HCT116 (cell line): ENCODE results near the gene GATAD2B. TPM values are rescaled to one million over a fixed set of nuclear protein-coding genes. Genes with fewer than 3 reads are reported as not detected.

Source experiments
- ATAC-seq: fragments of 200-7000 bp; cut with Tn5 transposase; 2 replicates; pipeline ENCODE4 v1.9.1; 2020; ENCODE audit warnings: mild to moderate bottlenecking, moderate library complexity
- BruUV-seq: library from RNA; stranded (reverse); fragments of 400-500 nt; replicated peaks from 2 replicates; lab custom pipeline; 2021; lab: Mats Ljungman, UMichigan
- CTCF ChIA-PET: fragments of 300-600 bp; sonication (Branson Sonifier 250); formaldehyde crosslinking; loops from one replicate; lab custom pipeline; 2021; ENCODE audit warnings: antibody characterized with exemption; lab: Charles Lee
- POLR2A ChIA-PET: fragments of 300-600, 350-600 bp; sonication (Branson Sonifier 250); formaldehyde crosslinking; loops from one replicate; lab custom pipeline; 2021; ENCODE audit warnings: antibody characterized with exemption; lab: Charles Lee
- RAD21 ChIA-PET, 2 experiments: fragments of 300-600 bp; sonication (Branson Sonifier 250); formaldehyde crosslinking; loops; one replicate each; lab custom pipeline; 2023; ENCODE audit warnings: low total read pairs in 2 of 2; ENCODE audit not compliant: uncharacterized antibody in 2 of 2, unreplicated experiment in 2 of 2, low non-redundant PET in 1 of 2; lab: Charles Lee
- DNase-seq: peaks from one replicate; pipeline ENCODE4 v3.0.0-alpha.2; 2010; ENCODE audit warnings: low read depth, low spot score
- H2AFZ ChIP-seq: fragments of 200-600 bp; shearing (Covaris generic), sonication (generic); 2 replicates; pipeline ENCODE4 v1.6.1; 2017; ENCODE audit warnings: low read depth, mixed run types, mixed read lengths, antibody characterized with exemption, low read length; ENCODE audit not compliant: poor library complexity, severe bottlenecking
- H3K27ac ChIP-seq: 2 replicates; pipeline ENCODE4 v1.5.1; 2012; ENCODE audit warnings: low read depth, low read length
- H3K27me3 ChIP-seq: fragments of 200-600 bp; sonication (generic); 2 replicates; pipeline ENCODE4 v1.6.1; 2016; ENCODE audit warnings: mixed run types, low read length, mixed read lengths; ENCODE audit not compliant: insufficient read depth
- H3K36me3 ChIP-seq, 2 experiments: fragments of 200-500 bp in 1 of 2; fragments of 200-600 bp in 1 of 2; sonication (Bioruptor generic) in 1 of 2; sonication (generic) in 1 of 2; 2 replicates each; pipeline versions ENCODE4 v1.5.1 to v1.6.1; 2014 to 2016; ENCODE audit warnings: low read length in 2 of 2, inconsistent platforms in 1 of 2, mixed read lengths in 1 of 2, mixed run types in 1 of 2; ENCODE audit not compliant: insufficient read depth in 2 of 2, control insufficient read depth in 1 of 2
- H3K4me1 ChIP-seq, 2 experiments: fragments of 200-600 bp in 1 of 2; sonication (generic) in 1 of 2; 2 replicates each; pipeline versions ENCODE4 v1.5.1 to v1.6.1; 2012 to 2017; ENCODE audit warnings: low read length in 2 of 2, inconsistent platforms in 1 of 2, mild to moderate bottlenecking in 1 of 2, mixed read lengths in 1 of 2, mixed run types in 1 of 2, moderate library complexity in 1 of 2; ENCODE audit not compliant: insufficient read depth in 2 of 2, control insufficient read depth in 1 of 2
- H3K4me2 ChIP-seq: fragments of 200-600 bp; sonication (generic); 2 replicates; pipeline ENCODE4 v1.6.1; 2017; ENCODE audit warnings: mixed run types, low read length, mixed read lengths
- H3K4me3 ChIP-seq, 2 experiments: fragments of 200-600 bp in 1 of 2; sonication (generic) in 1 of 2; replicated peaks in 1 of 2; 2 replicates each; pipeline ENCODE4 v1.5.1; 2011 to 2016; ENCODE audit warnings: low read length in 2 of 2, control low read depth in 1 of 2, low read depth in 1 of 2, mild to moderate bottlenecking in 1 of 2, mixed read lengths in 1 of 2, mixed run types in 1 of 2
- H3K79me2 ChIP-seq: fragments of 200-600 bp; sonication (generic); 2 replicates; pipeline ENCODE4 v1.6.1; 2017; ENCODE audit warnings: mild to moderate bottlenecking, mixed run types, low read length, moderate library complexity, mixed read lengths; ENCODE audit not compliant: insufficient read depth
- H3K9ac ChIP-seq: fragments of 200-600 bp; sonication (generic); 2 replicates; pipeline ENCODE4 v1.6.1; 2016; ENCODE audit warnings: low read length, mixed read lengths
- H3K9me2 ChIP-seq: fragments of 200-600 bp; sonication (generic), shearing (Covaris generic); 2 replicates; pipeline ENCODE4 v1.6.1; 2017; ENCODE audit warnings: mixed run types, mild to moderate bottlenecking, moderate library complexity; ENCODE audit not compliant: insufficient read depth
- H3K9me3 ChIP-seq, 2 experiments: fragments of 200-500 bp in 1 of 2; fragments of 200-600 bp in 1 of 2; sonication (Bioruptor generic) in 1 of 2; sonication (generic) in 1 of 2; 2 replicates each; pipeline ENCODE4 v1.6.1; 2014 to 2017; ENCODE audit warnings: low read length in 2 of 2, mixed read lengths in 2 of 2, inconsistent platforms in 1 of 2, low read depth in 1 of 2, mild to moderate bottlenecking in 1 of 2, mixed run types in 1 of 2, moderate library complexity in 1 of 2; ENCODE audit not compliant: control insufficient read depth in 1 of 2, insufficient read depth in 1 of 2
- H4K20me1 ChIP-seq: fragments of 200-600 bp; sonication (generic), shearing (Covaris generic); 2 replicates; pipeline ENCODE4 v1.6.1; 2017; ENCODE audit warnings: mixed run types, mild to moderate bottlenecking, moderate library complexity; ENCODE audit not compliant: insufficient read depth
- CBX3 ChIP-seq: IDR thresholded peaks from 2 replicates; pipeline ENCODE4 v1.6.1; 2012; ENCODE audit warnings: low read depth
- CEBPB ChIP-seq: IDR thresholded peaks from 2 replicates; pipeline ENCODE4 v1.6.1; 2012; ENCODE audit warnings: low read depth
- ELF1 ChIP-seq: IDR thresholded peaks from 2 replicates; pipeline ENCODE4 v1.6.1; 2012; ENCODE audit warnings: low read depth, borderline replicate concordance
- EZH2phosphoT487 ChIP-seq: fragments of 200-600 bp; IDR thresholded peaks from 2 replicates; pipeline ENCODE4 v1.6.1; 2018; ENCODE audit warnings: antibody characterized with exemption, borderline replicate concordance
- JUND ChIP-seq: IDR thresholded peaks from 2 replicates; pipeline ENCODE4 v1.6.1; 2012
- MAX ChIP-seq: IDR thresholded peaks from 2 replicates; pipeline ENCODE4 v1.6.1; 2012
- POLR2A ChIP-seq: IDR thresholded peaks from 2 replicates; pipeline ENCODE4 v1.7.0; 2011; ENCODE audit warnings: borderline replicate concordance; ENCODE audit not compliant: insufficient read depth, insufficient read length; ENCODE audit errors: extremely low read depth
- REST ChIP-seq: IDR thresholded peaks from 2 replicates; pipeline ENCODE4 v1.6.1; 2012; ENCODE audit warnings: low read depth
- SIN3A ChIP-seq: IDR thresholded peaks from 2 replicates; pipeline ENCODE4 v1.6.1; 2012; ENCODE audit warnings: low read depth
- SP1 ChIP-seq: IDR thresholded peaks from 2 replicates; pipeline ENCODE4 v1.6.1; 2012; ENCODE audit warnings: low read depth
- SRF ChIP-seq: IDR thresholded peaks from 2 replicates; pipeline ENCODE4 v1.6.1; 2012; ENCODE audit warnings: low read depth
- TCF7L2 ChIP-seq: IDR thresholded peaks from 2 replicates; pipeline ENCODE4 v1.7.0; 2011; ENCODE audit warnings: borderline replicate concordance, inconsistent platforms; ENCODE audit not compliant: insufficient read depth, insufficient read length; ENCODE audit errors: extremely low read depth
- YY1 ChIP-seq: IDR thresholded peaks from 2 replicates; pipeline ENCODE4 v1.6.1; 2011; ENCODE audit warnings: low read length, low read depth, moderate library complexity, mild to moderate bottlenecking; ENCODE audit not compliant: insufficient replicate concordance; ENCODE audit errors: extremely low read depth
- ZNF274 ChIP-seq: fragments of 200-500 bp; sonication (Bioruptor generic); IDR thresholded peaks from 2 replicates; pipeline ENCODE4 v1.6.1; 2014; ENCODE audit warnings: mild to moderate bottlenecking, low read depth, low read length, inconsistent platforms
- intact Hi-C: fragments of 100-400 bp; cut with micrococcal nuclease; formaldehyde crosslinking; loops from 2 replicates; pipeline ENCODE4 v1.10.0; 2022
- total RNA-seq: library from RNA; stranded (reverse); gene quantifications from one replicate; pipeline ENCODE4 v1.2.1, GENCODE V29; 2021; ENCODE audit not compliant: unreplicated experiment
- TF ChIP-seq, protein P1 (sequence below): IDR thresholded peaks from 2 replicates; pipeline ENCODE4 v1.6.1; 2012
- TF ChIP-seq, protein P2 (sequence below), 3 experiments: fragments of 200-600 bp in 1 of 3; sonication (generic) in 1 of 3; IDR thresholded peaks in 2 of 3; conservative IDR thresholded peaks in 1 of 3; 2 replicates each; pipeline ENCODE4 v1.5.1; 2012 to 2017; ENCODE audit warnings: low read depth in 2 of 3, low read length in 2 of 3, antibody characterized with exemption in 1 of 3, borderline replicate concordance in 1 of 3, control low read depth in 1 of 3, mild to moderate bottlenecking in 1 of 3, mixed read lengths in 1 of 3, mixed run types in 1 of 3, moderate library complexity in 1 of 3; ENCODE audit not compliant: insufficient read depth in 1 of 3
- TF ChIP-seq, protein P3 (sequence below): IDR thresholded peaks from 2 replicates; pipeline ENCODE4 v1.6.1; 2011; ENCODE audit warnings: mild to moderate bottlenecking, low read length, moderate library complexity; ENCODE audit not compliant: insufficient replicate concordance; ENCODE audit errors: extremely low read depth

The GATAD2B gene
- total RNA-seq, 1 experiment from 2014 or later = 50.2 TPM

GRCh38 chr1:153956997-153957715 is 34.4 kb upstream of the GATAD2B start:
- no peaks in the 10 kb centered on the region for H3K27me3 ChIP-seq
- ChIA-PET CTCF (interaction anchor here (1.3 kb wide), 1 partner anchor 10 kb away, joined by 4 read pairs; the partner anchor contains the start of gene DENND4B), RAD21 (no interaction called here), POLR2A (interaction anchor here (1.4 to 2.7 kb wide), 3 partner anchors 11 to 33 kb away, joined by 3 to 7 read pairs (median 5); partner anchors contain the start of genes CREB3L4 and RPS27)
- no peaks in the 10 kb centered on the region for H3K9me3 ChIP-seq
- H3K9me2 ChIP-seq = no peaks in the 10 kb centered on the region
- H3K36me3 ChIP-seq = peaks cover 11 to 21% of the 10 kb centered on the region in 2 experiments; a peak in 3 of 4 replicates
- no peaks in the 10 kb centered on the region for H4K20me1 ChIP-seq
- no peak for TF ChIP-seq YY1
- TF ChIP-seq CBX3 = no peak
- TF ChIP-seq SIN3A = no peak
- no peak for TF ChIP-seq ZNF274
- TF ChIP-seq MAX = no peak
- TF ChIP-seq JUND = no peak
- no peak for TF ChIP-seq POLR2A
- TF ChIP-seq, protein P1, sequence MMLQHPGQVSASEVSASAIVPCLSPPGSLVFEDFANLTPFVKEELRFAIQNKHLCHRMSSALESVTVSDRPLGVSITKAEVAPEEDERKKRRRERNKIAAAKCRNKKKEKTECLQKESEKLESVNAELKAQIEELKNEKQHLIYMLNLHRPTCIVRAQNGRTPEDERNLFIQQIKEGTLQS = no peak
- TF ChIP-seq SRF = no peak
- TF ChIP-seq ELF1 = no peak
- no peak for TF ChIP-seq TCF7L2
- TF ChIP-seq CEBPB = no peak
- TF ChIP-seq EZH2phosphoT487 = no peak
- TF ChIP-seq, protein P2, sequence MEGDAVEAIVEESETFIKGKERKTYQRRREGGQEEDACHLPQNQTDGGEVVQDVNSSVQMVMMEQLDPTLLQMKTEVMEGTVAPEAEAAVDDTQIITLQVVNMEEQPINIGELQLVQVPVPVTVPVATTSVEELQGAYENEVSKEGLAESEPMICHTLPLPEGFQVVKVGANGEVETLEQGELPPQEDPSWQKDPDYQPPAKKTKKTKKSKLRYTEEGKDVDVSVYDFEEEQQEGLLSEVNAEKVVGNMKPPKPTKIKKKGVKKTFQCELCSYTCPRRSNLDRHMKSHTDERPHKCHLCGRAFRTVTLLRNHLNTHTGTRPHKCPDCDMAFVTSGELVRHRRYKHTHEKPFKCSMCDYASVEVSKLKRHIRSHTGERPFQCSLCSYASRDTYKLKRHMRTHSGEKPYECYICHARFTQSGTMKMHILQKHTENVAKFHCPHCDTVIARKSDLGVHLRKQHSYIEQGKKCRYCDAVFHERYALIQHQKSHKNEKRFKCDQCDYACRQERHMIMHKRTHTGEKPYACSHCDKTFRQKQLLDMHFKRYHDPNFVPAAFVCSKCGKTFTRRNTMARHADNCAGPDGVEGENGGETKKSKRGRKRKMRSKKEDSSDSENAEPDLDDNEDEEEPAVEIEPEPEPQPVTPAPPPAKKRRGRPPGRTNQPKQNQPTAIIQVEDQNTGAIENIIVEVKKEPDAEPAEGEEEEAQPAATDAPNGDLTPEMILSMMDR (IDR thresholded peaks at IDR 0.05 in 2 of 3, conservative IDR thresholded peaks at IDR 0.05 in 1 of 3; ENCODE audit: borderline replicate concordance in 1 of 3, insufficient read depth in 1 of 3, low read depth in 2 of 3, low read length in 2 of 3) = no peak
- TF ChIP-seq, protein P3, sequence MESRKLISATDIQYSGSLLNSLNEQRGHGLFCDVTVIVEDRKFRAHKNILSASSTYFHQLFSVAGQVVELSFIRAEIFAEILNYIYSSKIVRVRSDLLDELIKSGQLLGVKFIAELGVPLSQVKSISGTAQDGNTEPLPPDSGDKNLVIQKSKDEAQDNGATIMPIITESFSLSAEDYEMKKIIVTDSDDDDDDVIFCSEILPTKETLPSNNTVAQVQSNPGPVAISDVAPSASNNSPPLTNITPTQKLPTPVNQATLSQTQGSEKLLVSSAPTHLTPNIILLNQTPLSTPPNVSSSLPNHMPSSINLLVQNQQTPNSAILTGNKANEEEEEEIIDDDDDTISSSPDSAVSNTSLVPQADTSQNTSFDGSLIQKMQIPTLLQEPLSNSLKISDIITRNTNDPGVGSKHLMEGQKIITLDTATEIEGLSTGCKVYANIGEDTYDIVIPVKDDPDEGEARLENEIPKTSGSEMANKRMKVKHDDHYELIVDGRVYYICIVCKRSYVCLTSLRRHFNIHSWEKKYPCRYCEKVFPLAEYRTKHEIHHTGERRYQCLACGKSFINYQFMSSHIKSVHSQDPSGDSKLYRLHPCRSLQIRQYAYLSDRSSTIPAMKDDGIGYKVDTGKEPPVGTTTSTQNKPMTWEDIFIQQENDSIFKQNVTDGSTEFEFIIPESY = no peak
- no peak for TF ChIP-seq SP1
- TF ChIP-seq REST = no peak
- peak overlapping the region; percentile 87 for H3K4me2 ChIP-seq
- peaks cover 65% of the 10 kb centered on the region for H3K79me2 ChIP-seq
- H3K4me1 ChIP-seq = peaks cover 7 to 25% of the 10 kb centered on the region in 2 experiments; a peak in 3 of 4 replicates
- H3K4me3 ChIP-seq = peak overlapping the region; percentile 64 to 88
- no peak for ATAC-seq
- peak overlapping the region; percentile 94 for H3K27ac ChIP-seq
- H2AFZ ChIP-seq = no peak overlapping the region
- DNase-seq = no peak
- peak overlapping the region; percentile 81 for H3K9ac ChIP-seq
- no TSS peak for BruUV-seq
- intact Hi-C loops = no loop called here
